Tibial nerve (tissue), 4 donors: ENCODE measurements around the gene CAMK2N1.

Experiments
- CTCF ChIP-seq, 5 experiments: fragments of 200-600 bp in 3 of 5; fragments of 450-650 bp in 2 of 5; sonication (generic) in 3 of 5; IDR thresholded peaks; one replicate each; pipeline ENCODE4 v1.5.1; 2016 to 2019; ENCODE audit warnings: antibody characterized with exemption in 5 of 5, mild to moderate bottlenecking in 3 of 5, moderate library complexity in 2 of 5
- EP300 ChIP-seq, 2 donors: sonication (generic); formaldehyde crosslinking; IDR thresholded peaks; one replicate each; pipeline ENCODE4 v1.6.1; 2017; ENCODE audit warnings: antibody characterized with exemption in 2 of 2, mild to moderate bottlenecking in 1 of 2
- POLR2A ChIP-seq, 2 donors: fragments of 450-650 bp; IDR thresholded peaks; one replicate each; pipeline ENCODE4 v1.6.1; 2017; ENCODE audit warnings: antibody characterized with exemption in 2 of 2, mild to moderate bottlenecking in 2 of 2, moderate library complexity in 2 of 2

GRCh38 chr1:20474996-20475395, 11.0 kb downstream of the CAMK2N1 start:
- TF ChIP-seq POLR2A (IDR thresholded peaks at IDR 0.05): no peak
- TF ChIP-seq CTCF (IDR thresholded peaks at IDR 0.05): no peak
- TF ChIP-seq EP300 (IDR thresholded peaks at IDR 0.05): no peak
